NK-92 (cell line): ENCODE data around the gene KCNH3.

Experiments used
- DNase-seq: peaks from one replicate; lab custom pipeline; 2025; ENCODE audit not compliant: unreplicated experiment; lab: John Stamatoyannopoulos, UW

KCNH3 gene

DNA sequence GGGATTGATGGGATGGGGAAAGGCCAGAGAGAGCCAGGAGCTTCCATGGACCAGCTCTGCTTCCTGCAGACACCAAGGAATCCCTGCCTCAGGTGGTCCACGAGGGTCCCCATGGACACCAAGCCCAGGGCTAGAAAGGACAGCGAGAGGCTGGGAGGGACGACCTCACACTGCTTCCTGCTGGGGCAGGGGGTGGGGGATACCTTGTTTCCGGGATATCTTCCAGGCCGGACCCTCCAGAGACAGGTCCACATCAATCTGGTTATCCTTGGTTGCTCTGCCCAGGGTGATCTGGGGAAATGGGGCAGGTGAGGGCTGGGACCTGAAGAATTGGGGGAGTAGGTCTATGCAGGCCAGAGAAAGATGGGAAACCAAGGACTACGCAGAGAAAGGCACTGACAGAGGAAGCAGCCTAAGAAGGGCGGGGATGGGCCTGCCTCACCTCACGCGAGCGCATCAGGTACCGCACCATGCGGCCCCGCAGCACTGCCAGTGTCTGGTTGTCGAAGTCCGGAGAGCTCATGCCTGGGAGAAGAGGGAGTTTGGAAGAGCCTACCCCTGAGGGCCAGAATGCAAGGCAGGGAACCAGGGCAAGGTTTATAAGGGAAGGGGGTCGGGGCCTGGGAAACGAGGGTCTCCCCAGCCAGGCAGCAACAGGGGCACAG, 20.3 kb downstream of the KCNH3 start:
- no peak for DNase-seq

GRCh38 chr12:49560695-49561094, 21.9 kb downstream of the KCNH3 start:
- no peak for DNase-seq

DNA sequence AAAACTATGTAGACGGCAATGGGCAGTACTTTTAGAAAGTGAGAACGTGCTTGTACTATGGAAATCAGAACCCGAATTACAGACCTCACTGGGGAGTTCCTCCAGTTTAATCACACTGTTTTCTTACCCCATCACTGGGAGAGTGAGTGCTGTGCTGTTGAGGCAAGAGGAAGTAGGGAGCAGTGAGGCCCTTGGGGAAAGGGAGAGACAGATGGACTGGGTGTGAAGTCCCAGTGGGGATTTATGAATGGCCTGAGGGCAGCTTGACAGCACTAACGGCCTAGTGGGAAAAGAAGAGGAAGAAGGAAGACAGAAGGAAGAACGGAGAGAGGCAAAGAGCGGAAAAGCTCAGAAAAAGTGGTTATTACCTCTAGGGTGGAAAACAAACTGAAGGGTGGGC, 23.4 kb downstream of the KCNH3 start:
- no peak for DNase-seq

DNA sequence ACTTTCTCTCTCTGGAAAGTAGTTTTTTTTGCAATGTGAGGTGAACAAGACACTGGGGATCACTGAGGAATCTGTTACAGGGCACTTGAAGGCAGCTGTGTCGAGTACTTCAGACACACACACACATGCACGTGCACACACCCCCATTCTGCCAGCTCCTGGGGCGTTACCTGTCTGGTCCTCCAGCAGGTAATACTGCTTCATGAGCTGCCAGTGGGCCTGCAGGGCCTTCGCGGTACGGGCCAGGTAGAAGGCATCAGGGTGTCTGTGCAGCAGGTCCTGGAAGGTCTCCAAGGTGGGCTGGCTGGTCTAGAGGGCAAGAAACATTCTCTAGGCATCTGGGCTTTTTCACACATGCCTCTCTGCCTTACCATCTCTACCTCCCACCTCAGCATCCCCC, 24.0 kb downstream of the KCNH3 start:
- DNase-seq: no peak

DNA sequence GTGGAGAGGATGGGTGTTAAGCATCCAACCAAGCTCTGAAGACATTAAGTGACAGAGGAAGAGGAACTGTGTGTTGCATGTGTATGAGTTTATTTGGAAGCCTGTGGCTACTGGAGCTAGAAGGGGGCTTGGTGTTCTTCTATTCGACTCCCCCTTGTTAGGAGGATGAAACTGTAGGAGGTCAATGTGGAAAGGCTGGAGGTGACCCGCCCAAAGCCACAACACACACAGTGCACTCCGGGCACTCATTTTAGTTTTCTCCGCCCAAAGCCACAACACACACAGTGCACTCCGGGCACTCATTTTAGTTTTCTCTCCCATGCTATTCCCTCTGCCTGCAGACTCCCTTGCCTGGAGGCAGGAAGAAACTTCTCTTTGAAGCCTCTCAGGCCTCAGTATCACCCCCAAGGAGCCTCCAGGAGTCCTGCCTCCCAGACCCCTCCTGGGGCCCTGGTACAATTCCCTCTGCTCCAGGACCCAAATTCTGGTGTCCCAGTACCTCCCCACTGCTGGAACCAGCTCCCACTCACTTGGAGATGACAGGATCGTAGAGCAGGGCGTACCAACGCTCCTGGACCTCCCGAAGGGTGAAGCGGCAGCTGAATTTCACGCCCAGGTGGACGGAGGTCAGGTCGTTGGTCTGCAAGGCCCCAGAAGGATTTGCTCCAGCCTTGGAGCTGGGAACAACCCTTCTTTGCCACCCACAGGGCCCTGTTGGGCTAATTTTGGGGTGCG, 25.3 kb downstream of the KCNH3 start:
- no peak for DNase-seq

GRCh38 chr12:49564686-49565405, 26.0 kb downstream of the KCNH3 start:
- DNase-seq: no peak

- no peak for DNase-seq
Measured at GRCh38 chr12:49565406-49566265, 26.8 kb downstream of the KCNH3 start.

DNA sequence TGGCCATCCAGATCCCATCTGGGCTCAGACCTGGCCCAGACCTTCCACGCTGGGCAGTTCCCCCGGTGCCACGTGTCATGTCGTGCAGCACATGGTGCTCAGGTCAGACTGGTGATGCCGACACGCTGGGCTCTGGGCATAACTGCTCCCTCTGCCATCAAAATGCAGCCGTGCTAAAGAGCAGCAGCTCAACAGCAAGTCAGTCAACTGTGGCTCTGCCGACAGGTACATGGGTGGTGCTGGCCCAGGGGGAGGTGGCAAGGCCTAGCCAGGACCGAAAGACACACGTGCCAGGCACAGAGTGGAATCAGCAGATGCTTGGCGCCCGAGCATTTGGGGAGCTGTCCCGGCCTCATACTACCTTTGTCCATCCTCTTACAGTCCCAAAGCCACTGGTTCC, 27.5 kb downstream of the KCNH3 start:
- DNase-seq: no peak

GRCh38 chr12:49567302-49567610, 28.4 kb downstream of the KCNH3 start:
- no peak for DNase-seq

DNA sequence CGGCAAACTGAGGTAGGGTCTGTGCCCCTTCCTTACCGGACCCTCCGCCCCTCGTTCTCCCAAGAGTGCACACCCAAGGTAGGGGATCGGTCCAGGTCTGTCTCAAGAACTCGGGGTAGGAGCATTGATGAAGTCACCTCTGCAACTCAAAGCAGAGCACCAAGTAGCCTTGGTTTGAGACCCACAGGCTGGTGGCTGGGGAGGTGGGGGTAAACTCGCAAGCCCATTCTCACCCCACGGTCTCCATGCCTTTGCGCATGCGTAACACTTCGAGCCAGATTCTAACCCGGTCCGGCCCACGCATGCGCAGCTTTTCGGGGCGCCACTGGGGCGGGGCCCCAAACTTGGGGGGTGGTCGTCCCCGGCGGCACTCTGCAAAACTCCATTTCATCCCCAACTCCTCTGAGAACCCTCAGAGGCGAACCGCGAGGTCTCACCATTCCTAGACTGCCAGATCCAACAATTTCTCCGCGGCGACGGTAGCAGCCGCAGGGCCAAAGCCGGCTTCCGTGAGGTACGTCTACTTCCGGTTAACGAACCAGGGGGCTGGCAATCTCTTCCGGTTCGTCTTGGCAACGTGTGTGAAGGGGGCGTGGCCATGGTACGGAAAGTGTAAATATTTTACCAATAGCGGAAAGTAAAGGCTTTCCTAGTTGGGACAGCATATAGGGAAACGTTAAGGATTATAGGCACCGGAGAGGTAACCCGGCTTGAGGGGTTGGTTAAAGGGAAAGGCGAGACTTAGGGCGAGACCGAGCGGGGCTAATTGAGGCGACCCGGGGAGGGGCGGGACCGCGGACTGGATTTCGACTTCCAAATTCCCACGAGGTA, 29.0 kb downstream of the KCNH3 start, which contains the start of gene MCRS1:
Gene MCRS1, minus strand, starts transcription at position 532 of the 831 bp plus-strand sequence. CDS start 1,411 bp downstream, outside the sequence.
- peak; percentile 41 for DNase-seq

- DNase-seq: no peak
Measured at GRCh38 chr12:49568442-49569162, 29.8 kb downstream of the KCNH3 start.

GRCh38 chr12:49577589-49578315, 38.9 kb downstream of the KCNH3 start:
- no peak for DNase-seq

DNA sequence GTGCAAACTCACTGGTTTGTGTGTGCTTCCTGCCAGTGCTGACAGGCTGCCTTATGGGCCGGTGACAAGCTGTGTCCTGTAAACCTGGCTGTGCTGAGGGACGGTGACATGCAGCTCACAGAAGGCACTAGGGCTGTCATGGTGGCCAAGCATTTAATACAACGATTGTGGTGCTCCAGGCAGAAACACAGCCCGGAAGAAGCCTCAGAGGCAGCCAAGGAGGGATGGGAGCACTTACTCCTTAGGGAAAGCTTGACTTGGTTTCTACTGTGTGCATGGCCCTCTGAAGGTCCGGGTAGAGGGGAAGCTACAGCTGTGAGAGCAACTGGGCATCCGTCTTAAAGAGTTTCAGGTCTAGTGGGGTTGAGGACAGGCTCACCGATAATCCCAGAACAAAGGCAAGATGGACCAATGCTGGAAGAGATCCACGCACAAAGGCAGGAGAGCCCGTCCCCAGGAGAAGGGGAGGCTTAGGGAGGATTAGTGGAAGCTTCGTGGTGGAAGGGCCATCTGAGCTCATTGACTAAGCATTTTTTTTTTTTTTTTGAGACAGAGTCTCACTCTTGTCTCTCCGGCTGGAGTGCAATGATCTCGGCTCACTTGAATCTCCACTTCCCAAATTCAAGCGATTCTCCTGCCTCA, 39.8 kb downstream of the KCNH3 start:
- no peak for DNase-seq

DNA sequence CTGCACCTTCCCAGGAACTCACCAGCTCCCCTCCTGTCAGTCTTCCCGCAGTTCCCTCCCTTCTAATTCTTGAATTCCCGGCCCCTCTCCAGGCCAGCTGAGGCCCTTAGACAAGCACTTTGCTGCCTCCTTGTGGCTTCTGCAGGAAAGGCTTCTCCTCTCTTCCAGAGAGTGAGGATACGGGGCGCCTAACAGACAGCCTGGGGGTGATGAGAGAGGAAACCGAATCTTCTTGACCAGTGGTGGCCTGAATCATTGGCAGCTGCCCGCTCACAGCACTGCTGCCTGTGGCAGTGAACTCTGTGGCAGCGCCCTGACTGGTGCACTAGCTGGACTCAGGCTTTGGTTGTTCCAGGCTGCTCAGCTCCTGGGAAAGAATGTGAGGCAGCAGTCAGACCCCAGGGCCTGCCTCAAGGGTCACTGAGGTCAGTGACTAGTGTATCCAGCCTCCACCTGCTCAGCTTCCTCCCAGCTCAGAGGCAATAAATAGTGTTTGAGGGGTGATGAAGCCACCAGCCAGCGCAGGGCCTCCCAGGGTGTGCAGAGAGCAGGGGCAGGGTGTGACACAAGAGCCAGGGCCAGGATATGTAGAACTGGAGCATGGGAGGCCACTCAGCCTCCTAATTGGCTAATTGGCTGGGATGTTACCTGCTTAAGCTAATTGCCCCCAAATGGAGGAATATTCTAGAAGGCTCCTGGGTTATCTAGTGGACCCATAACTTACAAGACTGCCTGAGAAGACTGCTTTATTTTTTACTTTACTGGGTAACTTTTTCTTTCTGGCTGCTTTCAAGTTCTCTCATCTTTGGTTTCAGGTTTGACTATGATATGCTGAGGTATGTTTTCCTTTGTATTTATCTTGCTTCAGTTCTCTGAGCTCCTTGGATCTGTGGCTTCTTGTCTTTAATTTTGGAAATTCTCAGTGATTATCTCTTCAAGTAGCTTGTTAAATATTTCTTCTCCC, 42.0 kb downstream of the KCNH3 start:
- no peak for DNase-seq

DNA sequence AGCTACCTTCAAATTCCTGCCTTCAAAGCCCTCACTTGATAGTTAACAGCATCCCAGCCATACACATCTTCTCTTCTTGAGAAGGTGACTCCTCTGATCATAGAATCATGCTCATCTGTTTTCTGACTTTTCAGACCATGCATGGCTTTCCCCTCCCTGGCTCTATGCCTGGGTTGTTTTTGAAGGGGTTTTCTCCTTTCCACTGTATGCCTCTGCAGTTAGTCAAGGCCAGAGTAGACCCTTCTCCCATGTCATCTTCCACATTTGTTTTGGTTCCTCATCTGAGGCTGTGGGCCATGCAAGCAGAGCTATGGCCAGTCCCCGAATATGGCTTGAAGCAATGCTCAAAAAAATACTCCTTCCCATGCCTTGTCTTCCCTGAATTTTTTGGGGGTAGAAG, 43.4 kb downstream of the KCNH3 start:
- no peak for DNase-seq

DNA sequence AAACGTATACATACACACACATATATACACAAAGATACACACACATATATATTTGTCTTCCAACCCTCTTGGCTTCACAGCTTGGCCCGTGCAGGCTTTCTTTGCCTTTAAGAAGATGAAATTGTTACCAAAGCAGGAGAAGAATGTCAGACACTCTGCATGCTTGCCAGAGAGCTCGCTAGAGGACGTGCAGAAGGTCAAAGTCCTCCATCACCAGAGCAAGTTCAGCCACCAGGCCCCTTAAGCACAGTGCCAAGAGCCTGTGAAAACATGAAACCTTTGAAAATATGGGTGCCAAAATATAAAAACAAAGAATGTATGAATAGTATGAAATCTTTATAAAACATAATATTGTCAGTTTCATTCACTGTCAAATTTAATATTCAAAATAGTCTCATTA, 44.0 kb downstream of the KCNH3 start:
- no peak for DNase-seq

GRCh38 chr12:49583366-49584094, 44.7 kb downstream of the KCNH3 start:
- DNase-seq: no peak
